HepG2 (cell line): ENCODE data around the gene STAG3. TPM values are rescaled to one million over a fixed set of nuclear protein-coding genes. Genes with fewer than 3 reads are reported as not detected.

Experiments used
- GATA4 ChIP-seq: sonication (generic); IDR thresholded peaks from 2 replicates; pipeline ENCODE4 v1.6.1; 2016; ENCODE audit warnings: antibody characterized with exemption, low read depth, borderline replicate concordance
- GTF2F1 ChIP-seq: fragments of 150-350 bp; IDR thresholded peaks from 2 replicates; pipeline ENCODE4 v1.6.1; 2014; ENCODE audit warnings: low read length
- HIVEP1 ChIP-seq: sonication (generic); formaldehyde crosslinking; IDR thresholded peaks from 2 replicates; pipeline ENCODE4 v1.4.0; 2020; ENCODE audit warnings: mild to moderate bottlenecking, missing genetic modification reagents
- HNF4G ChIP-seq, 2 experiments: sonication (generic) in 1 of 2; formaldehyde crosslinking in 1 of 2; IDR thresholded peaks; 2 replicates each; pipeline versions ENCODE4 v1.4.0 to v1.6.1; 2011 to 2020; ENCODE audit warnings: borderline replicate concordance in 2 of 2, low read depth in 2 of 2, mild to moderate bottlenecking in 2 of 2, low read length in 1 of 2, missing genetic modification reagents in 1 of 2, moderate library complexity in 1 of 2
- HNRNPH1 ChIP-seq: fragments of 200-400 bp; formaldehyde crosslinking; optimal IDR thresholded peaks from 2 replicates; pipeline ENCODE3; 2017; ENCODE audit warnings: mild to moderate bottlenecking, low read depth, low read length
- JARID2 ChIP-seq: sonication (generic); formaldehyde crosslinking; IDR thresholded peaks from 2 replicates; pipeline ENCODE4 v1.8.1; 2023; ENCODE audit warnings: missing genetic modification reagents, inconsistent platforms; ENCODE audit not compliant: insufficient replicate concordance
- JUN ChIP-seq: sonication (generic); formaldehyde crosslinking; IDR thresholded peaks from 2 replicates; pipeline ENCODE4 v1.4.0; 2020; ENCODE audit warnings: mild to moderate bottlenecking, missing genetic modification reagents
- NFYB ChIP-seq: sonication (generic); formaldehyde crosslinking; IDR thresholded peaks from 2 replicates; pipeline ENCODE4 v1.4.0; 2020; ENCODE audit warnings: missing genetic modification reagents
- ONECUT2 ChIP-seq: sonication (generic); formaldehyde crosslinking; IDR thresholded peaks from 2 replicates; pipeline ENCODE4 v1.4.0; 2020; ENCODE audit warnings: missing genetic modification reagents
- PHF21A ChIP-seq: sonication (generic); formaldehyde crosslinking; IDR thresholded peaks from 2 replicates; pipeline ENCODE4 v1.5.0; 2020; ENCODE audit warnings: mild to moderate bottlenecking, missing genetic modification reagents
- PTBP1 ChIP-seq: fragments of 200-400 bp; formaldehyde crosslinking; IDR thresholded peaks from 2 replicates; pipeline ENCODE4 v1.6.1; 2018; ENCODE audit warnings: low read length, low read depth; ENCODE audit not compliant: poor library complexity, severe bottlenecking
- SIN3A ChIP-seq: IDR thresholded peaks from 2 replicates; pipeline ENCODE4 v1.6.1; 2011; ENCODE audit warnings: low read depth, mild to moderate bottlenecking, control low read depth, low read length, borderline replicate concordance
- ZBTB34 ChIP-seq: sonication (generic); formaldehyde crosslinking; IDR thresholded peaks from 2 replicates; pipeline ENCODE4 v1.8.0; 2022; ENCODE audit warnings: mild to moderate bottlenecking, missing genetic modification reagents
- ZC3H13 ChIP-seq: sonication (generic); formaldehyde crosslinking; IDR thresholded peaks from 2 replicates; pipeline ENCODE4 v1.8.1; 2023; ENCODE audit warnings: mild to moderate bottlenecking, missing genetic modification reagents, moderate library complexity
- ZFP62 ChIP-seq: sonication (generic); formaldehyde crosslinking; IDR thresholded peaks from 2 replicates; pipeline ENCODE4 v1.4.0; 2020; ENCODE audit warnings: missing genetic modification reagents
- ZFX ChIP-seq: sonication (generic); formaldehyde crosslinking; IDR thresholded peaks from 2 replicates; pipeline ENCODE4 v1.4.0; 2020; ENCODE audit warnings: mild to moderate bottlenecking, low read depth, missing genetic modification reagents, moderate library complexity
- ZNF292 ChIP-seq: sonication (generic); formaldehyde crosslinking; IDR thresholded peaks from 2 replicates; pipeline ENCODE4 v1.8.1; 2022; ENCODE audit warnings: mild to moderate bottlenecking, low read depth, missing genetic modification reagents, borderline replicate concordance
- ZNF30 ChIP-seq: sonication (generic); formaldehyde crosslinking; IDR thresholded peaks from 2 replicates; pipeline ENCODE4 v1.5.0; 2020; ENCODE audit warnings: mild to moderate bottlenecking, missing genetic modification reagents
- polyA plus RNA-seq, 8 experiments: library from polyadenylated mRNA; depleted of rRNA in 3 of 8; stranded (reverse) in 7 of 8; unstranded in 1 of 8; fragments of >200 nt; fragmentation: Illumina TruSeq in 4 of 8; extraction: Trizol in 4 of 8; gene quantifications; 2 replicates each; pipeline versions ENCODE4 v1.2.1 to v1.2.3, GENCODE V29; 2011 to 2016; ENCODE audit warnings: low read depth in 4 of 8, missing spikeins in 1 of 8, mixed read lengths in 1 of 8; ENCODE audit not compliant: insufficient read depth in 1 of 8
- total RNA-seq, 5 experiments: library from RNA; depleted of rRNA; stranded (reverse); fragments of >200 nt; fragmentation: Illumina TruSeq; extraction: Trizol; gene quantifications; 2 replicates each; pipeline ENCODE4 v1.2.3, GENCODE V29; 2016; ENCODE audit warnings: low read depth in 1 of 5
- TF ChIP-seq, protein P1 (sequence below), 2 experiments: sonication (generic) in 1 of 2; formaldehyde crosslinking in 1 of 2; IDR thresholded peaks; 2 replicates each; pipeline versions ENCODE4 v1.5.1 to v1.6.1; 2011 to 2020; ENCODE audit warnings: borderline replicate concordance in 1 of 2, low read depth in 1 of 2, low read length in 1 of 2, mild to moderate bottlenecking in 1 of 2, missing genetic modification reagents in 1 of 2, moderate library complexity in 1 of 2
- TF ChIP-seq, protein P2 (sequence below): sonication (generic); formaldehyde crosslinking; conservative IDR thresholded peaks from 2 replicates; pipeline ENCODE4 v1.5.0; 2020; ENCODE audit warnings: missing genetic modification reagents
- TF ChIP-seq, protein P3 (sequence below): sonication (generic); formaldehyde crosslinking; IDR thresholded peaks from 2 replicates; pipeline ENCODE4 v1.8.1; 2023; ENCODE audit warnings: missing genetic modification reagents, inconsistent platforms, borderline replicate concordance
- TF ChIP-seq, protein P4 (sequence below): sonication (generic); formaldehyde crosslinking; IDR thresholded peaks from 2 replicates; pipeline ENCODE4 v1.8.0; 2022; ENCODE audit warnings: missing genetic modification reagents, mild to moderate bottlenecking, borderline replicate concordance

Gene STAG3
- total and polyA plus RNA-seq, 2 of the 13 experiments (the other 11 are each of a cell fraction or from before 2014, with no cell fraction given), result 0.09 to 0.33 TPM

DNA sequence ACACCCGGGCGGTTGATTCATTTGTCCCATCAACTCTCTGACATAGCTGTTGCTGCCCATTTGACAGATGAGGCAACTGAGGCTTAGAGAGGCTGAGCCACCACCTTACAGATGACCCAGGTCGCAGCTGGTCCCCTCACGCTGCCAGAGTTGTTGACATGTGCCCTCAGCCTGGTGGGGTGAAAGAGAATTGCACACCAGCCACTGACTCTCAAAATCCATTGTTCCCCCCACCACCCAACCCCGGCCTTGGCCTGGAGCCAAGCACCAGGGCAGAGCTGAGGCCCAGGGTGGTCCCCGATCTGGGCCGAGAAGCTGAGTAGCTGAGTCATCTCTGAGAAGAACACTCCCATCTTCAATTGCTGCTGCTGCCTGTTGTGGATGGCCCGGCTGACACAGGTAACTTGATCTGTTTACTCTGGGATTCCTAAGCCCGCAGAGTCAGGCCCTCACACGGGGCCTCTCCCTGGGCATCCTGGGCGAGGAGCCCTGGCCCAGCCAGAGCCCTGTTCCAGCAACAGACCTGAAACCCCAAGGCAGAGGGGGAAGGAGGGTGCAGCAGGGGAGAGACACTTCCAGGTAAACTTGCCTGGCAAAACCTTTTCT, 69.5 kb downstream of the STAG3 start (continued):
- TF ChIP-seq, protein P1, sequence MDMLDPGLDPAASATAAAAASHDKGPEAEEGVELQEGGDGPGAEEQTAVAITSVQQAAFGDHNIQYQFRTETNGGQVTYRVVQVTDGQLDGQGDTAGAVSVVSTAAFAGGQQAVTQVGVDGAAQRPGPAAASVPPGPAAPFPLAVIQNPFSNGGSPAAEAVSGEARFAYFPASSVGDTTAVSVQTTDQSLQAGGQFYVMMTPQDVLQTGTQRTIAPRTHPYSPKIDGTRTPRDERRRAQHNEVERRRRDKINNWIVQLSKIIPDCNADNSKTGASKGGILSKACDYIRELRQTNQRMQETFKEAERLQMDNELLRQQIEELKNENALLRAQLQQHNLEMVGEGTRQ (IDR thresholded peaks at IDR 0.05; ENCODE audit: low read depth, low read length), result no peak
- TF ChIP-seq, protein P1 (CRISPR knock-in tag; IDR thresholded peaks at IDR 0.05; ENCODE audit: borderline replicate concordance), result no peak
- TF ChIP-seq NFYB (no peak), HNRNPH1 (no peak), JUN (CRISPR knock-in tag) (peak; percentile 49; the same call in 1 of the 2 replicates), JARID2 (no peak), ZFX (CRISPR knock-in tag) (peak; percentile 75), PTBP1 (no peak), GATA4 (no peak), SIN3A (no peak), ZBTB34 (no peak), ZNF292 (CRISPR knock-in tag) (peak; percentile 18; the same call in 1 of the 2 replicates), ONECUT2 (CRISPR knock-in tag) (no peak), HNF4G (IDR thresholded peaks at IDR 0.05; ENCODE audit: borderline replicate concordance, low read depth, low read length) (peak; percentile 24; the same call in 1 of the 2 replicates), HNF4G (CRISPR knock-in tag; IDR thresholded peaks at IDR 0.05; ENCODE audit: borderline replicate concordance, low read depth) (no peak), HIVEP1 (CRISPR knock-in tag) (peak; percentile 97), ZNF30 (CRISPR knock-in tag) (no peak), PHF21A (CRISPR knock-in tag) (peak; percentile 54; the same call in 1 of the 2 replicates), ZFP62 (CRISPR knock-in tag) (no peak), ZC3H13 (CRISPR knock-in tag) (no peak), GTF2F1 (no peak)
- TF ChIP-seq, protein P2, sequence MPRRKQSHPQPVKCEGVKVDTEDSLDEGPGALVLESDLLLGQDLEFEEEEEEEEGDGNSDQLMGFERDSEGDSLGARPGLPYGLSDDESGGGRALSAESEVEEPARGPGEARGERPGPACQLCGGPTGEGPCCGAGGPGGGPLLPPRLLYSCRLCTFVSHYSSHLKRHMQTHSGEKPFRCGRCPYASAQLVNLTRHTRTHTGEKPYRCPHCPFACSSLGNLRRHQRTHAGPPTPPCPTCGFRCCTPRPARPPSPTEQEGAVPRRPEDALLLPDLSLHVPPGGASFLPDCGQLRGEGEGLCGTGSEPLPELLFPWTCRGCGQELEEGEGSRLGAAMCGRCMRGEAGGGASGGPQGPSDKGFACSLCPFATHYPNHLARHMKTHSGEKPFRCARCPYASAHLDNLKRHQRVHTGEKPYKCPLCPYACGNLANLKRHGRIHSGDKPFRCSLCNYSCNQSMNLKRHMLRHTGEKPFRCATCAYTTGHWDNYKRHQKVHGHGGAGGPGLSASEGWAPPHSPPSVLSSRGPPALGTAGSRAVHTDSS (CRISPR knock-in tag), result no peak
- TF ChIP-seq, protein P3, sequence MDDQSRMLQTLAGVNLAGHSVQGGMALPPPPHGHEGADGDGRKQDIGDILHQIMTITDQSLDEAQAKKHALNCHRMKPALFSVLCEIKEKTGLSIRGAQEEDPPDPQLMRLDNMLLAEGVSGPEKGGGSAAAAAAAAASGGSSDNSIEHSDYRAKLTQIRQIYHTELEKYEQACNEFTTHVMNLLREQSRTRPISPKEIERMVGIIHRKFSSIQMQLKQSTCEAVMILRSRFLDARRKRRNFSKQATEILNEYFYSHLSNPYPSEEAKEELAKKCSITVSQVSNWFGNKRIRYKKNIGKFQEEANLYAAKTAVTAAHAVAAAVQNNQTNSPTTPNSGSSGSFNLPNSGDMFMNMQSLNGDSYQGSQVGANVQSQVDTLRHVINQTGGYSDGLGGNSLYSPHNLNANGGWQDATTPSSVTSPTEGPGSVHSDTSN (CRISPR knock-in tag), result no peak
- TF ChIP-seq, protein P4, sequence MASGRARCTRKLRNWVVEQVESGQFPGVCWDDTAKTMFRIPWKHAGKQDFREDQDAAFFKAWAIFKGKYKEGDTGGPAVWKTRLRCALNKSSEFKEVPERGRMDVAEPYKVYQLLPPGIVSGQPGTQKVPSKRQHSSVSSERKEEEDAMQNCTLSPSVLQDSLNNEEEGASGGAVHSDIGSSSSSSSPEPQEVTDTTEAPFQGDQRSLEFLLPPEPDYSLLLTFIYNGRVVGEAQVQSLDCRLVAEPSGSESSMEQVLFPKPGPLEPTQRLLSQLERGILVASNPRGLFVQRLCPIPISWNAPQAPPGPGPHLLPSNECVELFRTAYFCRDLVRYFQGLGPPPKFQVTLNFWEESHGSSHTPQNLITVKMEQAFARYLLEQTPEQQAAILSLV (CRISPR knock-in tag), result no peak
